Endothelial cell of umbilical vein (primary cell): ENCODE measurements around the gene TGFB1. TPM values are rescaled to one million over a fixed set of nuclear protein-coding genes. Genes with fewer than 3 reads are reported as not detected.

ENCODE experiments used
- BruUV-seq: library from RNA; stranded (reverse); fragments of 400-500 nt; replicated peaks from 2 replicates; lab custom pipeline; 2021; lab: Mats Ljungman, UMichigan
- CTCF ChIA-PET: fragments of 300-600, 350-600 bp; sonication (Branson Sonifier 250); formaldehyde crosslinking; loops from one replicate; lab custom pipeline; 2021; ENCODE audit warnings: antibody characterized with exemption, inconsistent platforms; lab: Charles Lee
- POLR2A ChIA-PET: fragments of 300-600, 350-600 bp; sonication (Branson Sonifier 250); formaldehyde crosslinking; loops from one replicate; lab custom pipeline; 2021; ENCODE audit warnings: antibody characterized with exemption, inconsistent platforms; lab: Charles Lee
- DNase-seq: peaks from one replicate; pipeline ENCODE4 v3.0.0-alpha.2; 2011; ENCODE audit warnings: low read depth, low spot score
- FAIRE-seq: peaks from 2 replicates; lab custom pipeline; 2011; peaks lifted over from hg19 to GRCh38; lab: Jason Lieb, UNC
- H2AFZ ChIP-seq: 2 replicates; pipeline ENCODE4 v1.6.0; 2012; ENCODE audit warnings: low read depth, low read length, control low read depth, inconsistent platforms
- H3K27ac ChIP-seq: 2 replicates; pipeline ENCODE4 v1.5.1; 2011; ENCODE audit warnings: low read depth, mild to moderate bottlenecking, control low read depth, low read length, moderate library complexity; ENCODE audit not compliant: insufficient read depth
- H3K27me3 ChIP-seq, 2 experiments: 2 replicates each; pipeline versions ENCODE4 v1.6.0 to v1.6.1; 2011; ENCODE audit warnings: low read length in 2 of 2, mixed read lengths in 1 of 2; ENCODE audit not compliant: control insufficient read depth in 2 of 2, insufficient read depth in 2 of 2
- H3K36me3 ChIP-seq, 2 experiments: 2 replicates in 1 of 2; 3 replicates in 1 of 2; pipeline ENCODE4 v1.5.1; 2011; ENCODE audit warnings: low read length in 2 of 2, mild to moderate bottlenecking in 1 of 2, moderate library complexity in 1 of 2; ENCODE audit not compliant: control insufficient read depth in 2 of 2, insufficient read depth in 2 of 2; ENCODE audit errors: extremely low read depth in 1 of 2
- H3K4me1 ChIP-seq: 3 replicates; pipeline ENCODE4 v1.5.1; 2011; ENCODE audit warnings: mild to moderate bottlenecking, low read length; ENCODE audit not compliant: control insufficient read depth, insufficient read depth; ENCODE audit errors: extremely low read depth
- H3K4me2 ChIP-seq: 2 replicates; pipeline ENCODE4 v1.6.1; 2011; ENCODE audit warnings: low read length, control low read depth, mixed read lengths; ENCODE audit not compliant: insufficient read depth
- H3K4me3 ChIP-seq, 3 experiments: fragments of 200-600 bp in 1 of 3; sonication (generic), shearing (Covaris generic) in 1 of 3; replicated peaks in 1 of 3; 2 replicates each; pipeline ENCODE4 v1.5.1; 2011 to 2016; ENCODE audit warnings: control low read depth in 3 of 3, low read length in 3 of 3, mild to moderate bottlenecking in 2 of 3, inconsistent platforms in 1 of 3, low read depth in 1 of 3, moderate library complexity in 1 of 3; ENCODE audit not compliant: insufficient read depth in 1 of 3
- H3K79me2 ChIP-seq: 2 replicates; pipeline ENCODE4 v1.6.0; 2012; ENCODE audit warnings: low read length, inconsistent platforms; ENCODE audit not compliant: control insufficient read depth, insufficient read depth
- H3K9ac ChIP-seq: replicated peaks from 2 replicates; pipeline ENCODE3; 2011; ENCODE audit warnings: low read length, control low read depth; ENCODE audit not compliant: insufficient read depth; ENCODE audit errors: extremely low read depth
- H3K9me1 ChIP-seq: replicated peaks from 3 replicates; pipeline ENCODE4 v1.6.0; 2011; ENCODE audit warnings: mild to moderate bottlenecking, low read length; ENCODE audit not compliant: control insufficient read depth, insufficient read depth; ENCODE audit errors: extremely low read depth
- H3K9me3 ChIP-seq: replicated peaks from 2 replicates; pipeline ENCODE4 v1.5.1; 2012; ENCODE audit warnings: low read length, inconsistent platforms; ENCODE audit not compliant: control insufficient read depth, insufficient read depth
- H4K20me1 ChIP-seq: replicated peaks from 2 replicates; pipeline ENCODE3; 2011; ENCODE audit warnings: mild to moderate bottlenecking, low read length; ENCODE audit not compliant: control insufficient read depth, insufficient read depth; ENCODE audit errors: extremely low read depth
- EZH2 ChIP-seq: IDR thresholded peaks from 2 replicates; pipeline ENCODE4 v1.6.1; 2012; ENCODE audit warnings: borderline replicate concordance, low read depth, mild to moderate bottlenecking, moderate library complexity, low read length, inconsistent platforms; ENCODE audit not compliant: severe bottlenecking
- FOS ChIP-seq: IDR thresholded peaks from 2 replicates; pipeline ENCODE4 v1.6.1; 2011; ENCODE audit warnings: mild to moderate bottlenecking, low read length, moderate library complexity, borderline replicate concordance; ENCODE audit not compliant: insufficient read depth
- GATA2 ChIP-seq: IDR thresholded peaks from 2 replicates; pipeline ENCODE4 v1.7.0; 2011; ENCODE audit warnings: low read depth, mild to moderate bottlenecking, moderate library complexity, mixed read lengths, low read length; ENCODE audit not compliant: insufficient read length, insufficient read depth
- JUN ChIP-seq: IDR thresholded peaks from 2 replicates; pipeline ENCODE4 v1.6.1; 2011; ENCODE audit warnings: borderline replicate concordance, low read depth; ENCODE audit not compliant: insufficient read length, insufficient read depth
- MYC ChIP-seq: IDR thresholded peaks from one replicate; pipeline ENCODE4 v1.6.1; 2011; ENCODE audit warnings: mild to moderate bottlenecking, low read depth, low read length
- POLR2A ChIP-seq: IDR thresholded peaks from 2 replicates; pipeline ENCODE4 v1.6.1; 2012; ENCODE audit warnings: low read depth, mild to moderate bottlenecking, control low read depth, low read length
- POLR2AphosphoS5 ChIP-seq: IDR thresholded peaks from 2 replicates; pipeline ENCODE4 v1.6.1; 2012; ENCODE audit warnings: low read depth, mild to moderate bottlenecking, control low read depth, low read length, moderate library complexity; ENCODE audit not compliant: insufficient read depth
- dilution Hi-C: fragments of 300-500 bp; cut with MboI; formaldehyde crosslinking; loops from one replicate; pipeline ENCODE4 v1.15.0; 2019; ENCODE audit warnings: low sequenced_read_pairs; ENCODE audit not compliant: extremely low pct_ligation_motif_present
- intact Hi-C: fragments of 100-400 bp; cut with micrococcal nuclease; formaldehyde crosslinking; loops from one replicate; pipeline ENCODE4 v1.10.0; 2022
- polyA plus RNA-seq, 4 experiments: library from polyadenylated mRNA; depleted of rRNA in 3 of 4; stranded (reverse) in 3 of 4; unstranded in 1 of 4; fragments of >200 nt; gene quantifications; 2 replicates each; pipeline versions ENCODE4 v1.2.1 to v1.2.3, GENCODE V29; 2011 to 2012; ENCODE audit warnings: missing spikeins in 1 of 4
- total RNA-seq: library from RNA; stranded (reverse); gene quantifications from 2 replicates; pipeline ENCODE4 v1.2.3, GENCODE V29; 2021
- TF ChIP-seq, protein P1 (sequence below), 2 donors: IDR thresholded peaks; 1 replicate in 1 of 2; 2 replicates in 1 of 2; pipeline ENCODE4 v1.5.1; 2011; ENCODE audit warnings: low read length in 2 of 2, mild to moderate bottlenecking in 2 of 2, moderate library complexity in 2 of 2, control low read depth in 1 of 2, inconsistent platforms in 1 of 2, low read depth in 1 of 2; ENCODE audit not compliant: insufficient read depth in 1 of 2; ENCODE audit errors: extremely low read depth in 1 of 2

TGFB1 gene
- total and polyA plus RNA-seq, 2 donors (not counting 3 experiments of a cell fraction or from before 2014, with no cell fraction given), result 64.4 to 250 TPM

DNA sequence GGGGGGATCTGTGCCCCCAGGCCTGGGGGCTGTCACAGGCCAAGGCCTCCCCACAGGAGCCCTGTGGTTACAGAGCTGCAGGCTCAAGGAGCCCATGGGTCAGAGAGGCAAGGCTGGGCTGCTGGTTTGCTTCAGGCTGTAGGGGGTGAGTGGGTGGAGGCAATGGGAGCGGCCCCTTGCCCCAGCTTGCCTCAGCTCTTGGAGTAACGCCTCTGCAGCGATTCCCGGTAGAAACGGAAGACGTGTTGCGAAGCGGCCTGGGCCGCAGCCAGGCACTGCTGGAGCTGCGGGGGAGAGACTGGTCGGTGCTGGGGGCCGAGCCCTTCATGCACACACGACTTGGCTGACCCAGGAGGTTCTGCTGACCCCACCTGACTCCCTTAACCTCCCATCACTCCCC, 32.7 kb upstream of the TGFB1 start:
- no peak for DNase-seq
- H3K27ac ChIP-seq, result no peak overlapping the region
- H3K4me3 ChIP-seq, result no peak overlapping the region
- ChIA-PET POLR2A (no interaction called here), CTCF (interaction anchor here (0.6 to 1.8 kb wide), 2 partner anchors 33 to 64 kb away, joined by 3 to 7 read pairs; partner anchors contain the start of gene TGFB1)
- no peaks in the 10 kb centered on the region for H3K27me3 ChIP-seq
- intact Hi-C loops, result no loop called here
- H3K36me3 ChIP-seq, result peaks cover 3 to 12% of the 10 kb centered on the region in 2 experiments
- TF ChIP-seq MYC (no peak), EZH2 (no peak), JUN (no peak), GATA2 (no peak), POLR2AphosphoS5 (no peak), POLR2A (no peak), FOS (no peak)
- TF ChIP-seq, protein P1, sequence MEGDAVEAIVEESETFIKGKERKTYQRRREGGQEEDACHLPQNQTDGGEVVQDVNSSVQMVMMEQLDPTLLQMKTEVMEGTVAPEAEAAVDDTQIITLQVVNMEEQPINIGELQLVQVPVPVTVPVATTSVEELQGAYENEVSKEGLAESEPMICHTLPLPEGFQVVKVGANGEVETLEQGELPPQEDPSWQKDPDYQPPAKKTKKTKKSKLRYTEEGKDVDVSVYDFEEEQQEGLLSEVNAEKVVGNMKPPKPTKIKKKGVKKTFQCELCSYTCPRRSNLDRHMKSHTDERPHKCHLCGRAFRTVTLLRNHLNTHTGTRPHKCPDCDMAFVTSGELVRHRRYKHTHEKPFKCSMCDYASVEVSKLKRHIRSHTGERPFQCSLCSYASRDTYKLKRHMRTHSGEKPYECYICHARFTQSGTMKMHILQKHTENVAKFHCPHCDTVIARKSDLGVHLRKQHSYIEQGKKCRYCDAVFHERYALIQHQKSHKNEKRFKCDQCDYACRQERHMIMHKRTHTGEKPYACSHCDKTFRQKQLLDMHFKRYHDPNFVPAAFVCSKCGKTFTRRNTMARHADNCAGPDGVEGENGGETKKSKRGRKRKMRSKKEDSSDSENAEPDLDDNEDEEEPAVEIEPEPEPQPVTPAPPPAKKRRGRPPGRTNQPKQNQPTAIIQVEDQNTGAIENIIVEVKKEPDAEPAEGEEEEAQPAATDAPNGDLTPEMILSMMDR (IDR thresholded peaks at IDR 0.05; ENCODE audit: extremely low read depth in 1 of 2, insufficient read depth in 1 of 2, low read depth in 1 of 2, low read length in 2 of 2), result no peak
- H3K4me1 ChIP-seq, result no peaks in the 10 kb centered on the region
- H3K79me2 ChIP-seq, result no peaks in the 10 kb centered on the region
- no peak overlapping the region for H2AFZ ChIP-seq
- FAIRE-seq, result no peak
- H3K9ac ChIP-seq, result no peak overlapping the region
- no peaks in the 10 kb centered on the region for H3K9me1 ChIP-seq
- no TSS peak for BruUV-seq
- H3K9me3 ChIP-seq, result no peaks in the 10 kb centered on the region
- H4K20me1 ChIP-seq, result no peaks in the 10 kb centered on the region
- dilution Hi-C loops, result no loop called here
- no peak overlapping the region for H3K4me2 ChIP-seq
